Activated CD8-positive, alpha-beta memory T cell treated with anti-CD3 and anti-CD28 coated beads, Interleukin-2, amount 50 U/mL, for 1 hour (primary cell): ENCODE data around the gene PDIK1L.

Experiments
- DNase-seq: peaks from one replicate; pipeline ENCODE4 v3.0.0-alpha.2; 2020; ENCODE audit errors: extremely low read depth

PDIK1L gene

DNA sequence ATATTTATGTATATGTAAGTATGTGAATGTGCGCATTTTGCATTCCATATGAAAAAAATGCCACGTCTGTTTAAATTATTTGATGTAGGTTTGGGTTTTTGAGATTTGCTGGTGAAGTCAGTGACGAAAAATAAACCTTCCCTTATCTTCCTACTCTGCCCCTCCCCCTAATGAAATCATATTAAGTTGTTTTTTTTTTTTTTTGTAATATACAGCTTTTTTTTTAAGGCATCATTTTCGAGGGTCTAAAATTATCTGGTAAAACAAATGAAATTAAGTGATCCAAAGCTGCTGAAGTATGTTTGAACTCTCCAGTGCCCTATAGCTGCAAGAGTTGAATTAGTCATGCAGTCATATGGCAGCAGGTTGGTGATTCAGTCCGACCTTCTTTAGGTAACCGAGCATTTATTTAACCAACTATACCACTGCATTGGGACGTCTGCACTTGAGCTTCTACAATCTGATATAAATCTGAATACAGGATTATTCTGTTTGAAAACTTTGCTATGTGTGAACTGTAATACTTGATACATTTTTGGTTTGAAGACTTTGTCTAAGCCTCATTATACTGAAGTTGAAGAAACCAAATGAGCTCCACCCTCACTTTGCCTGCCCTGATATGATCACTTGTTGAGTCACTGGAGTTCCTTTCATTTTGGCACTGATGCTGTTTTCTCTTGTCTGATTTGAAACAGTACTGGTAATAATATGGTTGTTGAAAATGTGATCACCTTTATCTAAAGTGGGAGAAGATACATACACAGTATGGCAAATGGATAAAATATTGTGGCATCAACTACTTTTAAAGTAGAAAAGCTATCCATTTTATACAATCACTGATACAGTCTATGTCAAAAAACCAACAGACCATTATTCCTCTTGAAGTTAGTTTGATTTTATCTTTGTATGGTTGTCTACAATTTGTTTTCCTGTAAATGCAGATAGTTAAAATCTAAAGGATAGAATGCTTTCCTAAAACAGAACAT, 11.7 kb downstream of the PDIK1L start:
- no peak for DNase-seq

DNA sequence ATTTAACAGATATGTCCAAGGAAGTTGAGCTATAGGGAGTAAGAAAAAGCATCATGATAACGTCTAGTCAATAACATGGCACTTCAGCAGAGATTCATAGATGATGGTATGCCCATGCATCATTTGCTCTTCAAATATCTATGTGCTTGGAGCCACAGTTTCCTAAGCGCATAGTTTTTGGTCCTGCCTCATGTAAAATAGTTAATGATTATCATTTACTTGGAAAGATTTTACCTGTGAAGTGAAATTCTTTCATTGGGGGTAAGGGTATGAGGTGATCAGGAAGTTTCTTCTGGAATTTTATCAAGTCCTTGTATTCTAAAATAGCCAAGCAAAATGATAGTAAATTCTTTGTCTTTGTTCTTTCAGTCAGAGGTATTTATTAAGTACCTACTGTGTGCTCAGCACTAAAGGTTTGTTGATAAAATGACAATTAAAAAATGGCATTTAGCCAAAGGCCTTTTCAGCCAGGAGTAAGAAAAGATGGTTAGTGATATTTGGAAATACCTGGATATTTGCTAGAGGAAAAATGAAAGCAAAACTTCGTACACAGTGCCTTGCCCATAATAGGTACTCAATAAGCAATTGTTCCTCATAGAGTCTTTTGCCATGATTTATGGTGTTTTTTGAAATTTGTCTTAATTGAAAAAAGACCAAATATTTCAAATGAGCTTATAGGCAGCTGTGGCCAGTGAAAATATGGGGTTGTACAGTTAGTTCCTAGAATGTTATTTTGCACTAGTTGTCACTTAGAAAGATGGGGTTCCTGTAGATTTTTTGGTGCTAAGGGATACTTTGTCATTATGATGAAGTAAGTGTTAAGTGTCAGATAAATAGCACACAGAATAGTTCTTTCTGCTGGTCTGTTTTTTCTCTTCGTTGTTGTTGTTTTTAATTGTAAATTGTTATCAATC, 13.1 kb downstream of the PDIK1L start:
- DNase-seq: no peak

GRCh38 chr1:26125382-26125781, 13.8 kb downstream of the PDIK1L start:
- DNase-seq: no peak

- DNase-seq: no peak
These were observed 14.3 kb downstream of the PDIK1L start for GRCh38 chr1:26125946-26126320.

GRCh38 chr1:26126321-26127084, 14.9 kb downstream of the PDIK1L start:
- DNase-seq: peak; percentile 47

GRCh38 chr1:26127235-26128163, 15.9 kb downstream of the PDIK1L start:
- no peak for DNase-seq

DNA sequence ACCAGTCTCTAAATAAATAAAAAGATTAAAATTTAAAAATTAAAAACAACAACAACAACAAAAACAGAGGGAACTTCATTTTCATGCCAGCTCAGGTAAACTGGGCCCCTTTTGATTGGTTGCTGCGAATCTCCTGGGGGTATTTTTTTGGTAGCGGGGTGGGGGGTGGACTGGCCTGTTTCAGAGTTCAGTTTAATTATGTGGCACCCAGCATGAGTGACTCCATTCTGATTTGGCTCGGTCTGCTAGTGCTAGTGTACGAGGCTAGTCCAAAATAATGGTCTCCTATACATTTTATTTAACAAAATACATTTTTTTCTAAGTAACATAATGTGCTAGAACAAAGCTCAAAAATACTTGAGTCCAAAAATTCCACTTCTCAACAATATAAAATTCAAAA, 18.2 kb downstream of the PDIK1L start:
- DNase-seq: no peak

- no peak for DNase-seq
These were observed 19.1 kb downstream of the PDIK1L start for GRCh38 chr1:26130695-26131094.

DNA sequence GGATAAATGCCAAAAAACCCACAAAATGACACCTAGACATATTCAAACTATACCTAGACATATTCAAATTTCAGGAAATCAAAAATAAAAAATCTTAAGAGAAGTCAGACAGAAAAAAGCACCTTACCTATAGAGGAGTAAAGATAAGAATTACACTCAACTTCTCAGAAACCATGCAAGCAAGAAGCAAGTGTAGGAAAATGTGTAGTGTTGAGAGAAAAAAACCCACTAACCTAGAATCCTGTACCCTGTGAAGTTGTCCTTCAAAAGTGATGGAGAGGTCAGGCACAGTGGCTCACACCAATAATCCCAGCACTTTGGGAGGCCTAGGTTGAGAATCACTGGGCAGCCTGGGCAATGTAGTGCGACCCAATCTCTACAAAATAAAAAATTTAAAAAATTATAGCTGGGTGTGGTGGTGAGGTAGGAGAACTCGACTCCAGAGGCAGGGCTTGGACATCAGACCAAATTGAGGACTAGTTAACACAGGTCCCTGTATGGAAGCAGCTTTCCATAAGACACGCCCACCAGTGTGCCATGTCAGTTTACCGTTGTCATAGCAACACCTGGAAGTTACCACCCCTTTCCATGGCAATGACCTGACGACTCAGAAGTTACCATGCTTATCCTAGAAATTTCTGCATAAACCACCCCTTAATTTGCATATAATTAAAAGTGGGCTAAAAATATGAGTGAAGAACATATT, 20.7 kb downstream of the PDIK1L start:
- no peak for DNase-seq

- no peak for DNase-seq
These were observed 21.2 kb downstream of the PDIK1L start for GRCh38 chr1:26132834-26133167.

DNA sequence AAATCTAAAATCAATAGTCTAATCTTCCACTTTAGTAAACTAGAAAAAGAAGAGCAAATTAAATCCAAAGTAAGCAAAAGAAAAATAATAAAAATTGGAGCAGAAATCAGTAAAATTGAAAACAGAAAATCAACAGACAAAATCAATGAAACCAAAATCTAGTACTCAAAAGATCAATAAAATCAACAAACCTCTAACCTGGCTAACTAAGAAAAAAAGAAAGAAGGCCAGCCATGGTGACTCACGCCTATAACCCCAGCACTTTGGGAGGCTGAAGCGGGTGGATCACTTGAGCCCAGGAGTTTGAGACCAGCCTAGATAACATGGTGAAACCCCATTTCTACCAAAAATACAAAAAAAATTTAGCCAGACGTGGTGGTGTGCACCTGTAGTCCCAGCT, 22.8 kb downstream of the PDIK1L start:
- no peak for DNase-seq

- no peak for DNase-seq
These were observed 27.4 kb downstream of the PDIK1L start for GRCh38 chr1:26138974-26139558.

DNA sequence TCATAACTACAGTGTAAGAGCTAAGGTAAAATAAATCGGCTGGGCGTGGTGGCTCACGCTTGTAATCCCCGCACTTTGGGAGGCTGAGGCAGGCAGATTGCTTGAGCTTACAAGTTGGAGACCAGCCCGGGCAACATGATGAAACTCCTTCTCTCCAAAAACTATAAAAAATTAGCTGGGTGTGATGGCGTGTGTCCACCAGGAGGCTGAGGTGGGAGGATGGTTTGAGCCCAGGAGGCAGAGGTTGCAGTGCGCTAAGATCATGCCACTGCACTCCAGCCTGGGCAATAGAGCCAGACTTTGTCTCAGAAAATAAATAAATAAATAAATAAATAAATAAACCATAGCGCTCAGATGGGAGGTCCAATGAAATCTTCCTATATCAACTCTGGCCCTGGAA, 30.5 kb downstream of the PDIK1L start:
- no peak for DNase-seq

DNA sequence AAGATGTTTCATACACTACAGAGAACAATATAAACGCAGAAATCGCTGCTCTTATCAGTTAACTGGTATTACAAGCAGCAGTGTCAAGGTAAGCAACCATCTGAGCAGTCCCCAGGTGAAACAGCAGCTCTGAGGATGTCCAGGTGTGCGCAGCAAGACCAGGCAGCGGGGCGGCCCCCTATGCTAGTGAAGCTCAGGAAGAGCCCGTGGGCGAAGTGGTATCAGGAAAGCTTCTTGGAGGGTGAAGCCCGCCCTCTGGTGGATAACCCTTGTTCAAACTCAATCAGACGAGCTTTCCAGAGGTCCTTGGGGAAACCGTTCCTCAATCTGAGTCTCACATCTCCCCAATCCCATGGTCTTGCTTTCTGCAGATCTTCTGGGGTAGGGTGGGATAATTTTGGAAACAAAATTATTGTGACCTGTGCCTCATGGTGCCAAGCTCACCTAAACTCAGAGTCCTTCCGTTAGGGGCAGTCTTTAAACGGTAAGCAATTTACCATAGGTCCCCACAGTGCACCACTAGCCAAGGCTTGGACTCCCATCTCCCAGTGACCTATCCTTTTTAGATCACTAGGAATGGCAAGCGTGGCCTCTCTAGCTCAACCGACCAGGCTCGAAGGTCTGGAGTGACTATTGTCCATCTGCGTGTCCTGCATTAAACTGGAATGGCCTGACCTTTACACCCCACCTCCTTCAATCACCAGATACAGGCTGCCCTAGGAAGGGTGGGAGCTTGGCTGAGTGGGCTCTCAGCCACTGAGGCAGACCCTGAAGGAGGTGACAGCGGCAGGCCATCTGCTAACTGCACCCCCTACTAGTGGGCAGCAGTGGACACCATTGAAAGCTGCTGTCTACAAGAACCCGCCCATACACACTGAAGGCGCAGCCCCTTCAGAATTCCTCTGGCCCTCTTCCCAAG, 33.7 kb downstream of the PDIK1L start:
- DNase-seq: peak; percentile 68

DNA sequence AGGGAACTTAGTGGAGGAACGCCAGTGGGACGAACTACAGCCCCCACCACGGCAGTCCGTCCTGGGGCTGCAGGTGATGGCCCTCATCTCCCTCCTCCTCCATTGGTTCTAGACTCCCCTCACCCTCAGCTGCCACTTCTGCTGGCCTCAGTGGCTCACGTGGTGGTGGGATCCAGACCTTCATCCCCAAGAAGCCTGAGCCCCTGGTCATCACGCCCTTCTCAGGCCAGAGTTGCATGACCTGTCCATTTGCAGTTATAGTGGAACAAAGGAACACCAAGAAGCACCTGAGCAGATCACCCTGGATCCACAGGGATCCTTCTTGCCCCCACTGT, 34.3 kb downstream of the PDIK1L start:
- DNase-seq: no peak

- no peak for DNase-seq
These were observed 37.3 kb downstream of the PDIK1L start for GRCh38 chr1:26148887-26149286.

GRCh38 chr1:26153966-26154532, 42.4 kb downstream of the PDIK1L start:
- DNase-seq: no peak

DNA sequence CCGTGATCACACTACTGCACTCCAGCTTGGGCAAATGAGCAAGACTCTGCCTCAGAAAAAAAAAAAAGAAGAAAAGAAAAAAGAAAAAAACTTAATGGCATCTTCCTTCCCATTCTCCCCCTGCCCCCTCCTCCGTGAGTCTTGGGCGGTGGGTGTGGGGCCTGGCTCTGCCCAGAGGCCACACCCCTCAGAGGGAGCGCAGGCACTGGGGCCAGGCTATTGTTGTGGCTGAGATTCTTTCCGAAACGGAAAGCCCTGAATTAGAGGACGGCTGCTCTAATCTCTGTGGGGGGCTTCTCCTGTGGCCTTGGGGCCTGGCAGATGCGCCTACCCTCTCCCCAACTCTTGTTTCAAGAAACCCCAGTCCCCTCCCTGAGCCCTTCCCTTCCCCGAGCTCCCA, 43.1 kb downstream of the PDIK1L start:
- DNase-seq: no peak
